Hepatocyte (in vitro differentiated cells): ENCODE results near the gene EXOC6B. TPM values are rescaled to one million over a fixed set of nuclear protein-coding genes. Genes with fewer than 3 reads are reported as not detected.

Experiments
- DNase-seq: peaks from one replicate; pipeline ENCODE4 v3.0.0-alpha.2; 2016; ENCODE audit warnings: low spot score
- H2AFZ ChIP-seq: fragments of 200-600 bp; sonication (generic); 2 replicates; pipeline ENCODE4 v1.6.0; 2016; ENCODE audit warnings: antibody characterized with exemption, mild to moderate bottlenecking
- H3K27ac ChIP-seq: fragments of 200-600 bp; sonication (generic); 2 replicates; pipeline ENCODE4 v1.5.1; 2016; ENCODE audit warnings: mild to moderate bottlenecking
- H3K27me3 ChIP-seq: fragments of 200-600 bp; sonication (generic); 2 replicates; pipeline ENCODE4 v1.6.1; 2016
- H3K36me3 ChIP-seq: fragments of 200-600 bp; sonication (generic); replicated peaks from 2 replicates; pipeline ENCODE4 v1.5.1; 2016; ENCODE audit warnings: low read depth; ENCODE audit not compliant: insufficient read depth
- H3K4me1 ChIP-seq: fragments of 200-600 bp; sonication (generic); 2 replicates; pipeline ENCODE4 v1.5.1; 2016; ENCODE audit warnings: mild to moderate bottlenecking, moderate library complexity; ENCODE audit not compliant: insufficient read depth
- H3K4me2 ChIP-seq: fragments of 200-600 bp; sonication (generic); 2 replicates; pipeline ENCODE4 v1.6.0; 2016
- H3K4me3 ChIP-seq: fragments of 200-600 bp; sonication (generic); 2 replicates; pipeline ENCODE4 v1.5.1; 2016; ENCODE audit warnings: mild to moderate bottlenecking
- H3K79me2 ChIP-seq: fragments of 200-600 bp; sonication (generic); 2 replicates; pipeline ENCODE4 v1.6.0; 2017; ENCODE audit warnings: mild to moderate bottlenecking
- H3K9me2 ChIP-seq: fragments of 200-600 bp; sonication (generic); replicated peaks from 2 replicates; pipeline ENCODE4 v1.6.0; 2017; ENCODE audit warnings: mild to moderate bottlenecking; ENCODE audit not compliant: insufficient read depth
- H3K9me3 ChIP-seq: fragments of 200-600 bp; sonication (generic); 2 replicates; pipeline ENCODE4 v1.5.1; 2016; ENCODE audit warnings: low read depth, mild to moderate bottlenecking
- H4K20me1 ChIP-seq: fragments of 200-600 bp; sonication (generic); 2 replicates; pipeline ENCODE4 v1.6.0; 2016; ENCODE audit warnings: mild to moderate bottlenecking; ENCODE audit not compliant: insufficient read depth, poor library complexity, severe bottlenecking
- EZH2 ChIP-seq: fragments of 200-600 bp; sonication (generic); IDR thresholded peaks from 2 replicates; pipeline ENCODE4 v1.6.1; 2016; ENCODE audit warnings: antibody characterized with exemption, mild to moderate bottlenecking, borderline replicate concordance
- EZH2phosphoT487 ChIP-seq: fragments of 200-600 bp; sonication (generic); IDR thresholded peaks from one replicate; pipeline ENCODE4 v1.6.1; 2018; ENCODE audit warnings: antibody characterized with exemption, mild to moderate bottlenecking, low read depth, moderate library complexity; ENCODE audit not compliant: unreplicated experiment, severe bottlenecking
- WGBS: methylation state at CpG from one replicate; pipeline ENCODE4 v1.1.6; 2016; ENCODE audit warnings: low lambda C conversion rate; ENCODE audit errors: missing lambda C conversion rate; 5-methylcytosine and 5-hydroxymethylcytosine counted together
- polyA plus RNA-seq: library from polyadenylated mRNA; unstranded; fragments of >200 nt; fragmentation: Nextera tagmentation; extraction: Ambion mirVana; gene quantifications from 2 replicates; pipeline ENCODE4 v1.2.1, GENCODE V29; 2016
- total RNA-seq: library from RNA; depleted of rRNA; stranded (reverse); fragments of >200 nt; gene quantifications from 2 replicates; pipeline ENCODE4 v1.2.3, GENCODE V29; 2014
- TF ChIP-seq, protein P1 (sequence below): fragments of 200-600 bp; sonication (generic); IDR thresholded peaks from 2 replicates; pipeline ENCODE4 v1.5.1; 2016; ENCODE audit warnings: antibody characterized with exemption, mild to moderate bottlenecking; ENCODE audit not compliant: poor library complexity

Gene EXOC6B
- total and polyA plus RNA-seq, 2 experiments from 2014 or later = 11.8 to 36.2 TPM

DNA sequence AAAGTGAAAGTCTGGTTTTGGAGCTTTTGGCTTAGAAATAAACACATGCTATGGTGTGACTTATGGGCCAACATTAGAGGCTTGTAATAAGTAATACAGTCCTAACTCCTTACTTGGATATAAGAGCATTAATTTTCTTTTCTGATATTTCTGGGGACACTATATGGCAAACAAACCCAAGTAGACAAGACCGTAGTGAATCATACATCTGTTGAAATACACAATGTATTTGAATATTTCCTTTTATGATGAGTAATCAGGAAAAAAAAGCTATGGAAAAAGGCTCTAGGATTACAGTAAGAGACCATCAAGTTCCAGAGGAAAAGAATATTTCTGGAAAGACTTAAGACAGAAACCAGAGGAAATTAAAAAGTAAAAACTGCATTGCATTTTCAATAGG is 532.2 kb downstream of the EXOC6B start:
- Histone ChIP-seq H3K4me2 (no peak overlapping the region), H3K79me2 (no peaks in the 10 kb centered on the region), H4K20me1 (no peaks in the 10 kb centered on the region), H3K4me1 (peaks cover 4% of the 10 kb centered on the region), H3K27ac (no peak overlapping the region), H3K9me2 (no peaks in the 10 kb centered on the region), H3K27me3 (no peaks in the 10 kb centered on the region), H3K36me3 (no peaks in the 10 kb centered on the region), H3K9me3 (no peaks in the 10 kb centered on the region), H2AFZ (no peak overlapping the region), H3K4me3 (no peak overlapping the region)
- TF ChIP-seq EZH2phosphoT487 (no peak), EZH2 (no peak)
- TF ChIP-seq, protein P1, sequence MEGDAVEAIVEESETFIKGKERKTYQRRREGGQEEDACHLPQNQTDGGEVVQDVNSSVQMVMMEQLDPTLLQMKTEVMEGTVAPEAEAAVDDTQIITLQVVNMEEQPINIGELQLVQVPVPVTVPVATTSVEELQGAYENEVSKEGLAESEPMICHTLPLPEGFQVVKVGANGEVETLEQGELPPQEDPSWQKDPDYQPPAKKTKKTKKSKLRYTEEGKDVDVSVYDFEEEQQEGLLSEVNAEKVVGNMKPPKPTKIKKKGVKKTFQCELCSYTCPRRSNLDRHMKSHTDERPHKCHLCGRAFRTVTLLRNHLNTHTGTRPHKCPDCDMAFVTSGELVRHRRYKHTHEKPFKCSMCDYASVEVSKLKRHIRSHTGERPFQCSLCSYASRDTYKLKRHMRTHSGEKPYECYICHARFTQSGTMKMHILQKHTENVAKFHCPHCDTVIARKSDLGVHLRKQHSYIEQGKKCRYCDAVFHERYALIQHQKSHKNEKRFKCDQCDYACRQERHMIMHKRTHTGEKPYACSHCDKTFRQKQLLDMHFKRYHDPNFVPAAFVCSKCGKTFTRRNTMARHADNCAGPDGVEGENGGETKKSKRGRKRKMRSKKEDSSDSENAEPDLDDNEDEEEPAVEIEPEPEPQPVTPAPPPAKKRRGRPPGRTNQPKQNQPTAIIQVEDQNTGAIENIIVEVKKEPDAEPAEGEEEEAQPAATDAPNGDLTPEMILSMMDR = no peak
- DNase-seq = no peak
- 90% methylated on average over 1 of the region's 1 CpG for WGBS

DNA sequence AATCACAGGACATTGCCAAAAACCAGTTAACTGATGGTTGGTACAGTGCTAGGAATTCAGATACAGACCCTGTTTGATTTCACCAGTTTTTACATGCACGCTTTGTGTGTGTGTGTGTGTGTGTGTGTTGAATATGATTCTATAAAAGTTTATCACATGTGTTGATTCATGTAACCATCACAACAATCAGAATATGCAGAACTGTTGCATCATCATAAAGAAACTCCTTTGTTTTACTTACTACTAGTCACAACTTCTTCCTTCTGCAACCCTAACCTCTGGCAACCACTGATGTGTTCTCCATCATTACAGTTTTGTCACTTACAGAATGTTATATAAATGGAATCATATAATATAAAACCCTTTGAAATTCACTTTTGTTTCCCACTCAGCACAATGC is 533.4 kb downstream of the EXOC6B start:
- Histone ChIP-seq H3K4me3 (no peak overlapping the region), H3K79me2 (no peaks in the 10 kb centered on the region), H4K20me1 (no peaks in the 10 kb centered on the region), H3K9me3 (no peaks in the 10 kb centered on the region), H3K4me2 (no peak overlapping the region), H3K9me2 (no peaks in the 10 kb centered on the region), H3K4me1 (peaks cover 4% of the 10 kb centered on the region), H3K36me3 (no peaks in the 10 kb centered on the region), H2AFZ (no peak overlapping the region), H3K27me3 (no peaks in the 10 kb centered on the region), H3K27ac (no peak overlapping the region)
- TF ChIP-seq, protein P1 = no peak
- TF ChIP-seq EZH2phosphoT487 = no peak
- TF ChIP-seq EZH2 = no peak
- 100% methylated on average over 1 of the region's 1 CpG for WGBS
- no peak for DNase-seq

DNA sequence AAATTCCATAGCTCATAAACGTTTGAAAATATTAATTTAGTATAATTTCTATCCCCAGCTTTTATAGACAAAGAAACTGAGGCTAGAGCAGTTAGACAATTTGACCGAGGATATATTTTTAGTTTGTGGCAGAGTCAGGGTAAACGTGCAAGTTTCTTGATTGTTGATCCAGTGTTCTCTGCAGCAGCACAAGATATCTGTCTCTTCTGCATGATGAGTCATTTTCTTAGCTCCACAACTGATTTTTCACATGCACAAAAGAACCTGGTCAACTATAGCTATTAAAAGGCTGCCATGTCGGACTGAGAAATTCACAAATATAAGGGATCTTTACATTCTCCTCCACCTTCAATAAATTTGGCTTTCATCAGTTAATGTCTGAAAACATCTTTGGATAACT is 534.8 kb downstream of the EXOC6B start:
- Histone ChIP-seq H3K9me3 (no peaks in the 10 kb centered on the region), H3K27me3 (no peaks in the 10 kb centered on the region), H3K9me2 (no peaks in the 10 kb centered on the region), H3K4me3 (no peak overlapping the region), H3K4me1 (peaks cover 4% of the 10 kb centered on the region), H4K20me1 (no peaks in the 10 kb centered on the region), H3K27ac (peak overlapping the region; percentile 4), H2AFZ (no peak overlapping the region), H3K4me2 (no peak overlapping the region), H3K36me3 (no peaks in the 10 kb centered on the region), H3K79me2 (no peaks in the 10 kb centered on the region)
- DNase-seq = peak; percentile 10
- no peak for TF ChIP-seq EZH2
- TF ChIP-seq, protein P1 = no peak
- TF ChIP-seq EZH2phosphoT487 = no peak
- WGBS = 52% methylated on average over 4 of the region's 4 CpGs

DNA sequence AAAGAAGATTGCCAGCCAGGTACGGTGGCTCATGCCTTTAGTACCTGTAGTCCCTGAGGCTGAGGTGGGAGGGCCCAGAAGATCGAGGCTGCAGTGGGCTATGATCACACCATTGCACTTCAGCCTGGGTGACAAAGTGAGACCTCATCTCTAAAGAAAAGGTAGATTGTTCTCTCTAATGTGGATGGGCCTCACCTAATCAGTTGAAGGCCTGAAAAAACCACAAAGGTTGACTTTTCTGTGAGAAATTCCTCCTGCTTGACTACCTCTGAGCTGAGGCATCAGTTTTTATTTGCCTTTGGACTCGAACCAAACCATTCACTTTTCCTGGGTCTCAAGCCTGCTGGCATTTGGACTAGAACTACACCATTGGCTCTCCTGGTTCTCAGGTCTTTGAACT is 536.1 kb downstream of the EXOC6B start:
- DNase-seq = no peak
- Histone ChIP-seq H3K27me3 (no peaks in the 10 kb centered on the region), H3K9me3 (no peaks in the 10 kb centered on the region), H3K4me2 (no peak overlapping the region), H2AFZ (no peak overlapping the region), H3K27ac (no peak overlapping the region), H4K20me1 (no peaks in the 10 kb centered on the region), H3K4me3 (no peak overlapping the region), H3K36me3 (no peaks in the 10 kb centered on the region), H3K4me1 (peaks cover 4% of the 10 kb centered on the region), H3K79me2 (peaks cover under 1% of the 10 kb centered on the region), H3K9me2 (no peaks in the 10 kb centered on the region)
- TF ChIP-seq EZH2phosphoT487 (no peak), EZH2 (no peak)
- TF ChIP-seq, protein P1 = no peak
- 91% methylated on average over 3 of the region's 3 CpGs for WGBS
